Adrenal gland (tissue), 5 donors: ENCODE data around the gene FJX1.

ENCODE experiments used
- POLR2A ChIP-seq, 2 donors: fragments of 450-650 bp; IDR thresholded peaks; one replicate each; pipeline ENCODE4 v1.6.1; 2017; ENCODE audit warnings: antibody characterized with exemption in 2 of 2, mild to moderate bottlenecking in 2 of 2, moderate library complexity in 1 of 2
- TF ChIP-seq, protein P1 (sequence below), 6 experiments: fragments of 450-650 bp in 4 of 6; fragments of 200-600 bp in 2 of 6; sonication (generic) in 1 of 6; IDR thresholded peaks; 1 replicate in 5 of 6; 2 replicates in 1 of 6; pipeline versions ENCODE4 v1.5.1 to v1.8.0; 2016 to 2021; ENCODE audit warnings: antibody characterized with exemption in 6 of 6, mild to moderate bottlenecking in 2 of 6, moderate library complexity in 1 of 6
- donor health status: DM: no; HTN: no; CAD: no.

GRCh38 chr11:35655856-35656255, 37.6 kb downstream of the FJX1 start:
- TF ChIP-seq, protein P1, sequence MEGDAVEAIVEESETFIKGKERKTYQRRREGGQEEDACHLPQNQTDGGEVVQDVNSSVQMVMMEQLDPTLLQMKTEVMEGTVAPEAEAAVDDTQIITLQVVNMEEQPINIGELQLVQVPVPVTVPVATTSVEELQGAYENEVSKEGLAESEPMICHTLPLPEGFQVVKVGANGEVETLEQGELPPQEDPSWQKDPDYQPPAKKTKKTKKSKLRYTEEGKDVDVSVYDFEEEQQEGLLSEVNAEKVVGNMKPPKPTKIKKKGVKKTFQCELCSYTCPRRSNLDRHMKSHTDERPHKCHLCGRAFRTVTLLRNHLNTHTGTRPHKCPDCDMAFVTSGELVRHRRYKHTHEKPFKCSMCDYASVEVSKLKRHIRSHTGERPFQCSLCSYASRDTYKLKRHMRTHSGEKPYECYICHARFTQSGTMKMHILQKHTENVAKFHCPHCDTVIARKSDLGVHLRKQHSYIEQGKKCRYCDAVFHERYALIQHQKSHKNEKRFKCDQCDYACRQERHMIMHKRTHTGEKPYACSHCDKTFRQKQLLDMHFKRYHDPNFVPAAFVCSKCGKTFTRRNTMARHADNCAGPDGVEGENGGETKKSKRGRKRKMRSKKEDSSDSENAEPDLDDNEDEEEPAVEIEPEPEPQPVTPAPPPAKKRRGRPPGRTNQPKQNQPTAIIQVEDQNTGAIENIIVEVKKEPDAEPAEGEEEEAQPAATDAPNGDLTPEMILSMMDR (IDR thresholded peaks at IDR 0.05): no peak
- TF ChIP-seq POLR2A (IDR thresholded peaks at IDR 0.05): no peak
